Thoracic aorta (tissue), 2 donors: ENCODE data around the gene TLE1. TPM values are rescaled to one million over a fixed set of nuclear protein-coding genes. Genes with fewer than 3 reads are reported as not detected.

Experiments
- ATAC-seq: fragments of 150-250 bp; one replicate; pipeline ENCODE4 v1.8.0; 2017; ENCODE audit warnings: low read depth; ENCODE audit not compliant: insufficient number of reproducible peaks, low FRiP score
- DNase-seq: peaks from one replicate; pipeline ENCODE4 v3.0.0-alpha.2; 2020; ENCODE audit warnings: low spot score
- H3K27ac ChIP-seq, 2 donors: fragments of 200-600 bp; sonication (generic); 1 replicate in 1 of 2; 2 replicates in 1 of 2; pipeline ENCODE4 v1.5.1; 2016; ENCODE audit warnings: mild to moderate bottlenecking in 2 of 2, moderate library complexity in 2 of 2
- H3K27me3 ChIP-seq: fragments of 200-600 bp; sonication (generic); replicated peaks from 2 replicates; pipeline ENCODE4 v1.6.0; 2016; ENCODE audit warnings: mild to moderate bottlenecking; ENCODE audit not compliant: insufficient read depth
- H3K36me3 ChIP-seq: fragments of 200-600 bp; sonication (generic); one replicate; pipeline ENCODE4 v1.5.1; 2016
- H3K4me1 ChIP-seq, 2 donors: fragments of 200-600 bp; sonication (generic); 1 replicate in 1 of 2; 2 replicates in 1 of 2; pipeline versions ENCODE4 v1.5.1 to v1.6.0; 2016; ENCODE audit warnings: low read depth in 2 of 2, mild to moderate bottlenecking in 1 of 2; ENCODE audit not compliant: control insufficient read depth in 1 of 2
- H3K4me3 ChIP-seq: fragments of 200-600 bp; sonication (generic); 2 replicates; pipeline ENCODE4 v1.5.1; 2016; ENCODE audit warnings: mild to moderate bottlenecking
- H3K9me3 ChIP-seq: fragments of 200-600 bp; sonication (generic); 2 replicates; pipeline ENCODE4 v1.5.1; 2016
- total RNA-seq, 2 donors: library from RNA; depleted of rRNA; stranded (reverse); fragments of >200 nt; gene quantifications; one replicate each; pipeline versions ENCODE4 v1.1.0 to v1.2.3, GENCODE V29; 2016
- TF ChIP-seq, protein P1 (sequence below): fragments of 200-600 bp; sonication (generic); IDR thresholded peaks from one replicate; pipeline ENCODE4 v1.5.1; 2019; ENCODE audit warnings: antibody characterized with exemption

TLE1 gene
- total RNA-seq, 2 donors from 2014 or later = 69.7 to 74.1 TPM

- Histone ChIP-seq H3K27me3 (no peaks in the 10 kb centered on the region), H3K9me3 (no peaks in the 10 kb centered on the region), H3K4me3 (no peak overlapping the region), H3K4me1 (peaks cover 7 to 34% of the 10 kb centered on the region in 2 donors), H3K27ac (no peak overlapping the region), H3K36me3 (no peaks in the 10 kb centered on the region)
- DNase-seq (no peak), ATAC-seq (no peak)
- TF ChIP-seq, protein P1, sequence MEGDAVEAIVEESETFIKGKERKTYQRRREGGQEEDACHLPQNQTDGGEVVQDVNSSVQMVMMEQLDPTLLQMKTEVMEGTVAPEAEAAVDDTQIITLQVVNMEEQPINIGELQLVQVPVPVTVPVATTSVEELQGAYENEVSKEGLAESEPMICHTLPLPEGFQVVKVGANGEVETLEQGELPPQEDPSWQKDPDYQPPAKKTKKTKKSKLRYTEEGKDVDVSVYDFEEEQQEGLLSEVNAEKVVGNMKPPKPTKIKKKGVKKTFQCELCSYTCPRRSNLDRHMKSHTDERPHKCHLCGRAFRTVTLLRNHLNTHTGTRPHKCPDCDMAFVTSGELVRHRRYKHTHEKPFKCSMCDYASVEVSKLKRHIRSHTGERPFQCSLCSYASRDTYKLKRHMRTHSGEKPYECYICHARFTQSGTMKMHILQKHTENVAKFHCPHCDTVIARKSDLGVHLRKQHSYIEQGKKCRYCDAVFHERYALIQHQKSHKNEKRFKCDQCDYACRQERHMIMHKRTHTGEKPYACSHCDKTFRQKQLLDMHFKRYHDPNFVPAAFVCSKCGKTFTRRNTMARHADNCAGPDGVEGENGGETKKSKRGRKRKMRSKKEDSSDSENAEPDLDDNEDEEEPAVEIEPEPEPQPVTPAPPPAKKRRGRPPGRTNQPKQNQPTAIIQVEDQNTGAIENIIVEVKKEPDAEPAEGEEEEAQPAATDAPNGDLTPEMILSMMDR = no peak
These were observed 59.9 kb downstream of the TLE1 start for GRCh38 chr9:81629440-81629839.

DNA sequence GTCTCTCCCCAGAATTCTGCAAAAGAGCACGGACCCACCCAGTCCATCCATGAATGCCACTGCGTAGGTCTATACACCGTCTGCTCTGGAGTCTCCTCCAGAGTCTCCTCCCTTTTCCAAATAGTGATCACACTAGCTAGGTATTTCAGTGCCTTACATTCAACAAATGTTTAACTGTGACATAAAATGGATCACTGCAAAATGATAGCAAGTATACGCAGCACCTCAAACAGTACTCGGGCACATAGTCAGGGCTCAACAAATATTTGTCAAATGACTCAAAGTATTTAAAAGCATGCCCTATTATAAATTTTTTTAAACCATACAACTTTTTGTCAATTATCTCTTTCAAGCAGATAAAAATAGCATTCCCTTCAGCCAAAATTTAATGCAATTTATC lies 60.5 kb downstream of the TLE1 start:
- TF ChIP-seq, protein P1 = no peak
- ATAC-seq = no peak

DNA sequence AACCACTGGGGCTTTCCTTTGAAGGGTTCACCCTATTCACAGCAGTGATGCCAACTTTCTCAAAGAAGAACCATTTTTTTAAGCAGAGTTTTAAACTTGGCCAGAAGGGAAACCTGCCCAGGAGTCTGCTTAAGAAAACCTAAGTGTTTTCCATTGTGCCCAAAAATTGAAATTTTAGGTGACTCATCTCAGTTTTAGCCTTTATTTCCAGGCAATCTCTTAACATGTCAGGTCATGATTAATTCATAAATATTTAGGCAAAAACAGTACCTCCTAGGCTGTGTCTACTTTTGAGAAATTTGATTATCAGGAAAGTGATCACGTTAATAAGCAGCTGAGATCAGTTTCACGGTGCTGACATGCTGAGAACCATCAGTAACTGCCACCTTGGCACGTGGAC lies 61.9 kb downstream of the TLE1 start:
- TF ChIP-seq, protein P1 = no peak
- Histone ChIP-seq H3K4me3 (no peak overlapping the region), H3K27ac (peak overlapping the region in 1 of 2 donors; percentile 36), H3K9me3 (no peaks in the 10 kb centered on the region), H3K4me1 (peaks cover 7 to 33% of the 10 kb centered on the region in 2 donors), H3K36me3 (no peaks in the 10 kb centered on the region), H3K27me3 (no peaks in the 10 kb centered on the region)
- DNase-seq (no peak), ATAC-seq (no peak)

More for the DNA sequence above, 60.5 kb downstream of the TLE1 start:
- Histone ChIP-seq H3K4me1 (peaks cover 7 to 35% of the 10 kb centered on the region in 2 donors), H3K36me3 (no peaks in the 10 kb centered on the region), H3K27me3 (no peaks in the 10 kb centered on the region), H3K9me3 (no peaks in the 10 kb centered on the region), H3K4me3 (no peak overlapping the region), H3K27ac (no peak overlapping the region)
- DNase-seq = no peak

- ATAC-seq = no peak
- TF ChIP-seq, protein P1 = no peak
- Histone ChIP-seq H3K4me3 (no peak overlapping the region), H3K9me3 (no peaks in the 10 kb centered on the region), H3K27me3 (no peaks in the 10 kb centered on the region), H3K4me1 (peaks cover 7 to 33% of the 10 kb centered on the region in 2 donors), H3K27ac (no peak overlapping the region), H3K36me3 (no peaks in the 10 kb centered on the region)
- no peak for DNase-seq
These were observed 62.8 kb downstream of the TLE1 start for GRCh38 chr9:81626511-81626910.

GRCh38 chr9:81625969-81626368 lies 63.4 kb downstream of the TLE1 start:
- ATAC-seq (no peak), DNase-seq (no peak)
- Histone ChIP-seq H3K27ac (no peak overlapping the region), H3K27me3 (no peaks in the 10 kb centered on the region), H3K36me3 (no peaks in the 10 kb centered on the region), H3K4me1 (peaks cover 7 to 33% of the 10 kb centered on the region in 2 donors), H3K9me3 (no peaks in the 10 kb centered on the region), H3K4me3 (no peak overlapping the region)
- TF ChIP-seq, protein P1 = no peak
